Measurements from ENCODE around the gene PMF1. TPM values are rescaled to one million over a fixed set of nuclear protein-coding genes. Genes with fewer than 3 reads are reported as not detected.

Gene PMF1
- total and polyA plus RNA-seq, 4 donors: 24.7 to 63.5 (median 36.9) TPM

- Histone ChIP-seq H3K27ac (ENCODE audit: low read depth in 1 of 2, low read length in 2 of 2) (no peak overlapping the region), H3K36me3 (ENCODE audit: control insufficient read depth in 4 of 4, insufficient read depth in 3 of 4, low read depth in 1 of 4, low read length in 3 of 4) (peaks cover 0 to 9% (median 4%) of the 10 kb centered on the region in 4 donors), H3K4me1 (ENCODE audit: control insufficient read depth in 4 of 4, insufficient read depth in 4 of 4, low read length in 3 of 4) (peaks cover 5 to 31% (median 20%) of the 10 kb centered on the region in 4 donors), H3K9me3 (ENCODE audit: control insufficient read depth in 4 of 4, low read length in 3 of 4) (no peaks in the 10 kb centered on the region), H3K27me3 (ENCODE audit: control insufficient read depth in 4 of 4, insufficient read depth in 4 of 4, low read length in 3 of 4) (no peaks in the 10 kb centered on the region), H3K9ac (ENCODE audit: low read depth in 1 of 2, low read length in 2 of 2) (no peak overlapping the region), H3K4me3 (ENCODE audit: low read depth in 1 of 3, low read length in 3 of 3) (no peak overlapping the region)
- TF ChIP-seq TAF1 (conservative IDR thresholded peaks at IDR 0.05) (no peak), RXRA (IDR thresholded peaks at IDR 0.05) (no peak), GABPA (IDR thresholded peaks at IDR 0.05 in 1 of 2, conservative IDR thresholded peaks at IDR 0.05 in 1 of 2) (no peak), JUND (IDR thresholded peaks at IDR 0.05) (no peak), ZBTB33 (IDR thresholded peaks at IDR 0.05) (no peak), FOXA2 (IDR thresholded peaks at IDR 0.05) (no peak), HNF4A (conservative IDR thresholded peaks at IDR 0.05) (no peak), CTCF (IDR thresholded peaks at IDR 0.05; ENCODE audit: low read depth, low read length, missing input control) (no peak), MAX (IDR thresholded peaks at IDR 0.05) (no peak), YY1 (IDR thresholded peaks at IDR 0.05) (no peak), HNF4G (IDR thresholded peaks at IDR 0.05) (no peak), ATF3 (IDR thresholded peaks at IDR 0.05) (no peak), REST (IDR thresholded peaks at IDR 0.05) (no peak), RAD21 (IDR thresholded peaks at IDR 0.05) (no peak), SP1 (IDR thresholded peaks at IDR 0.05) (no peak)
- DNase-seq (ENCODE audit: low spot score): no peak
- WGBS: 97% methylated on average over 8 of the region's 8 CpGs
These were observed 73.3 kb downstream of the PMF1 start for GRCh38 chr1:156286061-156286460.

Small RNA genes within 50 kb of the gene (small RNA-seq; reads per million reads assigned to genes)
- gene RF00568: not detected

Other genes starting within 250 kb of the PMF1 start
- 10 to 100 TPM; 14.1 to 59.1 TPM for gene ARHGEF2, start 234.5 kb upstream of the PMF1 start, total RNA-seq
- 1 to 10 TPM; 3.2 to 6.4 TPM for gene ARHGEF2, start 234.5 kb upstream of the PMF1 start, polyA plus RNA-seq
- 100 to 1,000 TPM; 101 to 264 TPM for gene SSR2, start 192.1 kb upstream of the PMF1 start, total RNA-seq
- gene SSR2, start 192.1 kb upstream of the PMF1 start, polyA plus RNA-seq: 100 to 1,000 TPM in 1 of 2 donors, 10 to 100 TPM in 1; 93.1 to 245 TPM
- 10 to 100 TPM in 1 of 2 donors, 1 to 10 TPM in 1; 9.2 to 13.5 TPM for gene UBQLN4, start 159.2 kb upstream of the PMF1 start, total RNA-seq
- 10 to 100 TPM in 1 of 2 donors, 1 to 10 TPM in 1; 7.4 to 17.8 TPM for gene UBQLN4, start 159.2 kb upstream of the PMF1 start, polyA plus RNA-seq
- 10 to 100 TPM; 30.4 to 42.9 TPM for gene LAMTOR2, start 158.2 kb upstream of the PMF1 start, total RNA-seq
- gene LAMTOR2, start 158.2 kb upstream of the PMF1 start, polyA plus RNA-seq: 100 to 1,000 TPM; 115 to 152 TPM
- gene RAB25, start 151.8 kb upstream of the PMF1 start, total RNA-seq: 1 to 10 TPM in 1 of 2 donors, under 1 TPM in 1; 0.67 to 1.0 TPM
- gene RAB25, start 151.8 kb upstream of the PMF1 start, polyA plus RNA-seq: 1 to 10 TPM in 1 of 2 donors, under 1 TPM in 1; 0.82 to 2.0 TPM
- 1 to 10 TPM; 1.3 TPM for gene MEX3A, start 130.5 kb upstream of the PMF1 start, total RNA-seq
- under 1 TPM; 0.52 to 0.56 TPM for gene MEX3A, start 130.5 kb upstream of the PMF1 start, polyA plus RNA-seq
- gene LMNA, start 98.3 kb upstream of the PMF1 start, total RNA-seq: 100 to 1,000 TPM in 1 of 2 donors, 10 to 100 TPM in 1; 89.4 to 160 TPM
- 100 to 1,000 TPM in 1 of 2 donors, 10 to 100 TPM in 1; 60.4 to 105 TPM for gene LMNA, start 98.3 kb upstream of the PMF1 start, polyA plus RNA-seq
- gene SEMA4A, start 59.4 kb upstream of the PMF1 start, total RNA-seq: 1 to 10 TPM; 2.3 to 3.5 TPM
- 1 to 10 TPM; 1.1 to 1.2 TPM for gene SEMA4A, start 59.4 kb upstream of the PMF1 start, polyA plus RNA-seq
- gene SLC25A44, start 18.9 kb upstream of the PMF1 start, total RNA-seq: 10 to 100 TPM; 10.2 to 21.8 TPM
- 10 to 100 TPM; 15.7 to 16.0 TPM for gene SLC25A44, start 18.9 kb upstream of the PMF1 start, polyA plus RNA-seq
- gene BGLAP, start 29.2 kb downstream of the PMF1 start, total RNA-seq: under 1 TPM; 0.28 to 0.75 TPM
- under 1 TPM in 1 of 2 donors, not detected in 1; 0.06 TPM for gene BGLAP, start 29.2 kb downstream of the PMF1 start, polyA plus RNA-seq
- gene PAQR6, start 35.0 kb downstream of the PMF1 start, total RNA-seq: under 1 TPM; 0.23 to 0.75 TPM
- under 1 TPM; 0.22 to 0.85 TPM for gene PAQR6, start 35.0 kb downstream of the PMF1 start, polyA plus RNA-seq
- 10 to 100 TPM; 30.3 to 59.1 TPM for gene SMG5, start 69.8 kb downstream of the PMF1 start, total RNA-seq
- 10 to 100 TPM; 22.9 to 41.1 TPM for gene SMG5, start 69.8 kb downstream of the PMF1 start, polyA plus RNA-seq
- gene TMEM79, start 71.3 kb downstream of the PMF1 start, total RNA-seq: 1 to 10 TPM; 1.2 to 1.5 TPM
- gene TMEM79, start 71.3 kb downstream of the PMF1 start, polyA plus RNA-seq: 1 to 10 TPM; 1.7 to 2.2 TPM
- gene GLMP, start 82.7 kb downstream of the PMF1 start, total RNA-seq: 10 to 100 TPM; 26.5 to 30.0 TPM
- 10 to 100 TPM; 47.9 to 51.4 TPM for gene GLMP, start 82.7 kb downstream of the PMF1 start, polyA plus RNA-seq
- gene VHLL, start 86.3 kb downstream of the PMF1 start, total RNA-seq: under 1 TPM in 1 of 2 donors, not detected in 1; 0.67 TPM
- gene VHLL, start 86.3 kb downstream of the PMF1 start, polyA plus RNA-seq: not detected
- gene CCT3, start 125.3 kb downstream of the PMF1 start, total RNA-seq: 100 to 1,000 TPM; 135 to 144 TPM
- 100 to 1,000 TPM in 1 of 2 donors, 10 to 100 TPM in 1; 74.5 to 102 TPM for gene CCT3, start 125.3 kb downstream of the PMF1 start, polyA plus RNA-seq
- gene TSACC, start 125.5 kb downstream of the PMF1 start, total RNA-seq: under 1 TPM in 1 of 2 donors, not detected in 1; 0.28 TPM
- 1 to 10 TPM in 1 of 2 donors, under 1 TPM in 1; 0.60 to 2.7 TPM for gene TSACC, start 125.5 kb downstream of the PMF1 start, polyA plus RNA-seq
- gene RHBG, start 156.2 kb downstream of the PMF1 start, total RNA-seq: 1 to 10 TPM; 1.0 to 3.5 TPM
- 1 to 10 TPM in 1 of 2 donors, under 1 TPM in 1; 0.25 to 6.4 TPM for gene RHBG, start 156.2 kb downstream of the PMF1 start, polyA plus RNA-seq

Data from liver (tissue), 10 donors.